ENCODE data around the gene SOX21.

Gene SOX21

DNA sequence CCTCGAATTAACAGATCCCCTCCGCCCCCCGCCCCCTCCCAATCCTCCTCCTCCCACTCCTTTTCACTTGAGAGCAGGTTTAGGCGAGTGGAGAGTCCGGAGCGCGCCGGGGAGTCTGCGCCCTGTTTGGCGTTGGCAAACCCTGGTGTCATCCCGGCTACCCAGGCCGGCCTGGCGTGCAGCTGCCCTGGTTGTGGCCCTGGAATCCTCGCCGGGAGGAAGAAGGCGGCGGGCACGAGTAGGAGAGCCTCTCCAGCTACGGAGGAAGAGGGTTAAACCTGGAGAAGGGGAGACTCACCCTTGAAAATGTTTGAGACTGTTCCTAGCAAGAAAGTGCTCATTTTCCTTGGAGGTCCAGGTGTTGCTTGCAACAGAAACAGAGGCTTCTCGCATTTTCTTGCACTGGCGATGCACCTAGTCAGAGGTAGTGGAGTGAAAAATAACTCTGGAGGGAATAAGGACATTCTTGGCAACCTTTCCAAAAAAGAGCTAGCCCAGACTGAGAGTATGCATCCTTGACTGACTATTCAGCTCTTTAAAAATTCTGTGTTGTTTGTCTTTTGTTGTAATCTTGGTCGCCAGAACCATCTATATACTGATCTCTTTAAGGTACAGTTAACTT lies 1.3 kb upstream of the SOX21 start:
- peak overlapping the region; percentile 45 for H3K4me3 ChIP-seq (ENCODE audit: low read length)
- peak; percentile 24 for DNase-seq (ENCODE audit: low read depth)
- TF ChIP-seq, protein P1, sequence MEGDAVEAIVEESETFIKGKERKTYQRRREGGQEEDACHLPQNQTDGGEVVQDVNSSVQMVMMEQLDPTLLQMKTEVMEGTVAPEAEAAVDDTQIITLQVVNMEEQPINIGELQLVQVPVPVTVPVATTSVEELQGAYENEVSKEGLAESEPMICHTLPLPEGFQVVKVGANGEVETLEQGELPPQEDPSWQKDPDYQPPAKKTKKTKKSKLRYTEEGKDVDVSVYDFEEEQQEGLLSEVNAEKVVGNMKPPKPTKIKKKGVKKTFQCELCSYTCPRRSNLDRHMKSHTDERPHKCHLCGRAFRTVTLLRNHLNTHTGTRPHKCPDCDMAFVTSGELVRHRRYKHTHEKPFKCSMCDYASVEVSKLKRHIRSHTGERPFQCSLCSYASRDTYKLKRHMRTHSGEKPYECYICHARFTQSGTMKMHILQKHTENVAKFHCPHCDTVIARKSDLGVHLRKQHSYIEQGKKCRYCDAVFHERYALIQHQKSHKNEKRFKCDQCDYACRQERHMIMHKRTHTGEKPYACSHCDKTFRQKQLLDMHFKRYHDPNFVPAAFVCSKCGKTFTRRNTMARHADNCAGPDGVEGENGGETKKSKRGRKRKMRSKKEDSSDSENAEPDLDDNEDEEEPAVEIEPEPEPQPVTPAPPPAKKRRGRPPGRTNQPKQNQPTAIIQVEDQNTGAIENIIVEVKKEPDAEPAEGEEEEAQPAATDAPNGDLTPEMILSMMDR (IDR thresholded peaks at IDR 0.05; ENCODE audit: insufficient read depth, low read depth, low read length, missing control alignments) = no peak

DNA sequence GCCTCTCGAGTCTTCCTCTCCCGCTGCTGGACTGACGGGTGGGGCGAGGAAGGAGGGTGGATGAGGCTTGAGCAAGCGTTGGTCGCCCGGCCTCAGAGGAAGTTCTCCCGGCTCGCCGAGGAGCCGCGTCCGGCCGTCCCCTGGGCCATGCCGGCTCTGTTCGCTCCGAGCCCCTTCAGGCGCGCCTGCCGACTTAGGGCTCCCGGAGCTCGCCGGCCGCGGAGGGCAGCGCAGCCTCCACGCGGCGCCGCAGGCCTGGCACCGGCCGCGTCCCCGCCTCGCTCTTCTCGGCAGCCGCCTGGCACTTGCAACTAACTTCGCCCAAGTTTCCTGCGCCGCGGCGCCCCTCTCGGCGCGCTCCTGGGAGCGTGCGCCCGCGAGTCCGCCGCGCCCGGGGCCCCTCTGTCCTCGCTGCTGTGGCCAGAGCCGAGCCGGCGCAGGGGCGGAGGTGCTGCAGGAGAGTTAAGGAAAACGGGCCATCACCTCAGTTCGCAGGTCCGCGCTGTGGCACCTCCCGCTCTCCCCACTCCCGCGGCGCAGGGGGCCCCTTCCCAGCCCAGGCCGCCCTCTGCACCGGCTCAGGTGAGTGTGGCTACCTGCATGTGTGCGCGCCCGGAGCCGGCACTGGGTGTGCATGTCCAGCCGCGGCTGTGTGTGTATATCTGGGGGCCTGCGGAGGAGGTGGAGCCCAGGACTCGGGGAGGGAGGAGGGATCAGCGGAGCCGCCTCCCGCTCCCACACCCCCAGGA lies 641 bp upstream of the SOX21 start:
- TF ChIP-seq, protein P1 (IDR thresholded peaks at IDR 0.05; ENCODE audit: insufficient read depth, low read depth, low read length, missing control alignments) = no peak
- DNase-seq (ENCODE audit: low read depth) = peak; percentile 65
- peak overlapping the region; percentile 45 for H3K4me3 ChIP-seq (ENCODE audit: low read length)

DNA sequence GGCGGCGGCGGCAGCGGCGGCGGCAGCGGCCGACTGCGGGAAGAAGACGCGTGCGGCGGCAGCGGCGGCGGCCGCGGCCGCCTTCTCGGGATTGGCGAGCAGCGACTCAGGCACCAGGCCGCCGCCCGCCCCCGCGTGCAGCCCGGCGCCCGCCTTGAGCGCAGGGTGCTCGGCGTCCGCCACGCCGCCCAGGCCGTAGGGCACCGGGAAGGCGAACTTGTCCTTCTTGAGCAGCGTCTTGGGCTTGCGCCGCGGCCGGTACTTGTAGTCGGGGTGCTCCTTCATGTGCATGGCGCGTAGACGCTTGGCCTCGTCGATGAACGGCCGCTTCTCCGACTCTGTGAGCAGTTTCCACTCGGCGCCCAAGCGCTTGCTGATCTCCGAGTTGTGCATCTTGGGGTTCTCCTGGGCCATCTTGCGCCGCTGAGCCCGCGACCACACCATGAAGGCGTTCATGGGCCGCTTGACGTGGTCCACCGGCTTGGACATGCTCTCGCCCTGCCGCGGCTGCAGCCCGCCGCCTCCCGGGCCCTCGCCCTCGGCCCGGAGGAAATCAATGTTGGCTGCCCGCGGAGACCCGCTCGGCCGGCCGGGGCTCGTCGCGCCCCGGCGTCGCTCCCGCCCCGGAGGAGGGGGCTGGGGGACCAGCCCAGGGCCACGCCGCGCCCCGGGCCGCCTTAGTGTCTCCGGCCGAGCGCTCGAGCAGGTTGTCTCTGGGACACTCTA lies 621 bp downstream of the SOX21 start:
- DNase-seq (ENCODE audit: low read depth) = peak; percentile 44
- peak overlapping the region; percentile 45 for H3K4me3 ChIP-seq (ENCODE audit: low read length)
- TF ChIP-seq, protein P1 (IDR thresholded peaks at IDR 0.05; ENCODE audit: insufficient read depth, low read depth, low read length, missing control alignments) = no peak

DNA sequence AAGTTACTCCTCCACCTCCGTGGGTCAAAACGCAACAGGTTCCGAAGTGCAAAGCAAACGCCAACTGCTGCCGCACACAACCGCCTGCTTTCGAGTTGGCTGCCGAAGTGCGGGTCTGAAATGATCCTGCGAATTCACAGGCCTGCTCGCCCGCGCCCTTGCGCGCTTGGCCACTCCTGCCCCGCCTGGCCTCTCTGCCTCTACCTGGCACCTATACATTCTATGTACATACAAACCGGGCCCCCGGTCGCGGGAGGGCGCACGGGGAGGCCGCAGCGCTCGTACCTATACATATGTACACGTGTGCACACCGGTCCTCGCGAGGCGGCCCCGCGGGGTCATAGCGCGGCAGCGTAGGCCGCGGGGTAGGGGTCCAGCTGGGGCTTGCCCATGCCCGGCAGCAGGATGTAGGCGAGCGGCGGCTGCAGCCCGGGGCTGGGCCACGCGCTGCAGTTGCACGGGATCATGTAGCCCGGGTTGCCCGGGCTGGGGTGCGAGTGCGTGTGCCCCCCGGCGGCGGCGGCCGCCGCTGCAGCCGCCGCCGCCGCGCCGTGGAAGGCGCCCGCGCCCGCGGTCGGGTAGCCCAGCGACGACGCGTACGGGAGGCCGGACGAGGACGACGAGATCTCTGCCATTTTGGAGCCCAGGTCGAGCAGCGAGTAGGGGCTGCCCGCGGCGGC lies 1.3 kb downstream of the SOX21 start:
- TF ChIP-seq, protein P1 (IDR thresholded peaks at IDR 0.05; ENCODE audit: insufficient read depth, low read depth, low read length, missing control alignments) = no peak
- peak overlapping the region; percentile 43 for H3K4me3 ChIP-seq (ENCODE audit: low read length)
- peak; percentile 34 for DNase-seq (ENCODE audit: low read depth)

DNA sequence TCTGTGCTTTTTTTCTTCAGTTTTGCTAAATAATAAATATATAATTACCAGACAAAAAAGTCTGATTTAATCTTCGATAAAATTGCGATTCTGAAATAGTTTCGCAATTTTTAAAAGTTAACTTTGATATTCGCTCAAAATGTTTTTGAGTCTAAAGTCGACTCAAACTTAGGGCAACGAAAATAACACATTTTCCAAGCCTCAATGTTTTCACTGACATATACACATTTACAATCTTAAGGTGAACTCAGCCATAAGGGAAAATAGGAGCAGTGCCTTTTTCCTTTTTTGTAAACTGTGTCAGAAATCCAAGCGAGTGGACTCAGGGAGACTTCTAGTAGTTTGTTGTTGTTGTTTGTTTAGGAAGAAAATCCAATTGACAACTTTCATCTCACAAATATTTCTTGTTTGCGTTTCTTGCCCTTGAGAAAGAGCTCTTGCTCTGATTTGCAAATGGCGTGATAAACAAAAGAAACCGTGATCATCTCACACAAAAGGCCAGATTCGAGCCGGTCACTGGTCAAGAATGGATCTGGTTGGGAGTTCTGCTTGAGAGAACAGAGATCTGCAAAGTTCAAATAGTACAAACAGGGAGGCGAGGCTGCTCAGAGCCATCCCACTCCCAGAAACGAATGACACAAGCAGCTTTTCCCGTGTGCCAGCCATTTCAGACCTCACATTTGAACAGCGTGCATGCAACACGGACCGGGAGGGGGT lies 2.1 kb downstream of the SOX21 start:
- H3K4me3 ChIP-seq (ENCODE audit: low read length) = peak overlapping the region; percentile 43
- TF ChIP-seq, protein P1 (IDR thresholded peaks at IDR 0.05; ENCODE audit: insufficient read depth, low read depth, low read length, missing control alignments) = no peak
- DNase-seq (ENCODE audit: low read depth) = no peak
